Measurements from ENCODE around the gene TEX19.

The TEX19 gene

GRCh38 chr17:82318169-82318498 is 40.9 kb upstream of the TEX19 start:
- no peak overlapping the region for H3K56ac ChIP-seq (ENCODE audit: low read length)
- no peak overlapping the region for H3K9ac ChIP-seq (ENCODE audit: low read length)
- H3K4me3 ChIP-seq (ENCODE audit: low read length), result no peak overlapping the region
- no peak overlapping the region for H4K8ac ChIP-seq (ENCODE audit: low read depth, low read length)
- no peak overlapping the region for H2BK120ac ChIP-seq (ENCODE audit: low read depth, low read length)
- no peaks in the 10 kb centered on the region for H3K27me3 ChIP-seq (ENCODE audit: insufficient read depth, low read length, poor library complexity)
- H3K79me2 ChIP-seq (ENCODE audit: control insufficient read depth, insufficient read depth, low read length), result no peaks in the 10 kb centered on the region
- DNase-seq, result no peak
- no peaks in the 10 kb centered on the region for H3K79me1 ChIP-seq (ENCODE audit: low read length)
- no peak overlapping the region for H3K4me2 ChIP-seq (ENCODE audit: low read length)
- no peak overlapping the region for H3K23ac ChIP-seq (ENCODE audit: low read length)
- no peak overlapping the region for H2BK5ac ChIP-seq (ENCODE audit: low read length)
- no peak overlapping the region for H3K4ac ChIP-seq (ENCODE audit: low read depth, low read length)
- H3K27ac ChIP-seq (ENCODE audit: low read depth, low read length), result no peak overlapping the region
- no peak overlapping the region for H4K5ac ChIP-seq (ENCODE audit: low read length)
- no peak overlapping the region for H2BK15ac ChIP-seq (replicated peaks; ENCODE audit: low read depth)
- H2AK5ac ChIP-seq (ENCODE audit: low read length), result no peak overlapping the region
- H3K4me1 ChIP-seq (ENCODE audit: control insufficient read depth, low read depth, low read length), result no peaks in the 10 kb centered on the region
- H3K36me3 ChIP-seq (ENCODE audit: control insufficient read depth, insufficient read depth, low read length), result no peaks in the 10 kb centered on the region
- H3K18ac ChIP-seq (ENCODE audit: low read length), result no peak overlapping the region
- no CpG with 5 or more reads among the region's 20 CpGs for WGBS (ENCODE audit: extremely low coverage, insufficient coverage, low lambda C conversion rate)

DNA sequence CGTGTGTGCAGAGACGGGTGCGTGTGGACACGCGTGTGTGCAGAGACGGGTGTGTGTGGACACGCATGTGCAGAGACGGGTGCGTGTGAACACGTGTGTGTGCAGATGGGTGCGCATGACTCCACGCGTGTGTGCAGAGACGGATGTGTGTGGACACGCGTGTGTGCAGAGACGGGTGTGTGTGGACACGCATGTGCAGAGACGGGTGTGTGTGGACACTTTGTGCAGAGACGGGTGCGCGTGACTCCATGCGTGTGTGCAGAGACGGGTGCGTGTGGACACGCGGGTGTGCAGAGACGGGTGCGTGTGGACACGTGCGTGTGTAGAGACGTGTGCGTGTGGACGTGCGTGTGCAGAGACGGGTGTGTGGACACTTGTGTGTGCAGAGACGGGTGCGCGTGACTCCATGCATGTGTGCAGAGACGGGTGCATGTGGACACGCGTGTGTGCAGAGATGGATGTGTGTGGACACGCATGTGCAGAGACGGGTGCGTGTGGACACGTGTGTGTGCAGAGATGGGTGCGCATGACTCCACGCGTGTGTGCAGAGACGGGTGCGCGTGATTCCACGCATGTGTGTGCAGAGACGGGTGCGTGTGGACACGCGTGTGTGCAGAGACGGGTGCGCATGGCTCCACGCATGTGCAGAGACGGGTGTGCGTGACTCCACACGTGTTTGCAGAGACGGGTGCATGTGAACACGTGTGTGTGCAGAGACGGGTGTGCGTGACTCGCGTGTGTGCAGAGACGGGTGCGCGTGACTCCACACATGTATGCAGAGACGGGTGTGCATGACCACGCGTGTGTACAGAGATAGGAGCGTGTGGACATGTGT is 40.1 kb upstream of the TEX19 start:
- no peak overlapping the region for H3K27ac ChIP-seq (ENCODE audit: low read depth, low read length)
- H3K79me1 ChIP-seq (ENCODE audit: low read length), result no peaks in the 10 kb centered on the region
- no peak for DNase-seq
- no peak overlapping the region for H2BK5ac ChIP-seq (ENCODE audit: low read length)
- no peaks in the 10 kb centered on the region for H3K36me3 ChIP-seq (ENCODE audit: control insufficient read depth, insufficient read depth, low read length)
- WGBS (ENCODE audit: extremely low coverage, insufficient coverage, low lambda C conversion rate), result no CpG with 5 or more reads among the region's 76 CpGs
- no peak overlapping the region for H3K9ac ChIP-seq (ENCODE audit: low read length)
- no peaks in the 10 kb centered on the region for H3K27me3 ChIP-seq (ENCODE audit: insufficient read depth, low read length, poor library complexity)
- no peak overlapping the region for H2BK15ac ChIP-seq (replicated peaks; ENCODE audit: low read depth)
- no peak overlapping the region for H4K5ac ChIP-seq (ENCODE audit: low read length)
- no peak overlapping the region for H2AK5ac ChIP-seq (ENCODE audit: low read length)
- H2BK120ac ChIP-seq (ENCODE audit: low read depth, low read length), result no peak overlapping the region
- no peak overlapping the region for H3K56ac ChIP-seq (ENCODE audit: low read length)
- H4K8ac ChIP-seq (ENCODE audit: low read depth, low read length), result no peak overlapping the region
- H3K4ac ChIP-seq (ENCODE audit: low read depth, low read length), result no peak overlapping the region
- H3K4me2 ChIP-seq (ENCODE audit: low read length), result no peak overlapping the region
- no peak overlapping the region for H3K23ac ChIP-seq (ENCODE audit: low read length)
- H3K4me1 ChIP-seq (ENCODE audit: control insufficient read depth, low read depth, low read length), result no peaks in the 10 kb centered on the region
- H3K4me3 ChIP-seq (ENCODE audit: low read length), result no peak overlapping the region
- no peaks in the 10 kb centered on the region for H3K79me2 ChIP-seq (ENCODE audit: control insufficient read depth, insufficient read depth, low read length)
- no peak overlapping the region for H3K18ac ChIP-seq (ENCODE audit: low read length)

GRCh38 chr17:82319619-82320062 is 39.4 kb upstream of the TEX19 start:
- no peak overlapping the region for H2AK5ac ChIP-seq (ENCODE audit: low read length)
- no peak overlapping the region for H2BK120ac ChIP-seq (ENCODE audit: low read depth, low read length)
- no peak overlapping the region for H3K27ac ChIP-seq (ENCODE audit: low read depth, low read length)
- no peaks in the 10 kb centered on the region for H3K4me1 ChIP-seq (ENCODE audit: control insufficient read depth, low read depth, low read length)
- no peak overlapping the region for H3K4ac ChIP-seq (ENCODE audit: low read depth, low read length)
- no peak overlapping the region for H4K5ac ChIP-seq (ENCODE audit: low read length)
- DNase-seq, result no peak
- H3K27me3 ChIP-seq (ENCODE audit: insufficient read depth, low read length, poor library complexity), result no peaks in the 10 kb centered on the region
- H3K18ac ChIP-seq (ENCODE audit: low read length), result no peak overlapping the region
- no peaks in the 10 kb centered on the region for H3K79me1 ChIP-seq (ENCODE audit: low read length)
- no CpG with 5 or more reads among the region's 35 CpGs for WGBS (ENCODE audit: extremely low coverage, insufficient coverage, low lambda C conversion rate)
- no peak overlapping the region for H3K9ac ChIP-seq (ENCODE audit: low read length)
- no peak overlapping the region for H3K4me2 ChIP-seq (ENCODE audit: low read length)
- no peak overlapping the region for H2BK15ac ChIP-seq (replicated peaks; ENCODE audit: low read depth)
- no peak overlapping the region for H2BK5ac ChIP-seq (ENCODE audit: low read length)
- H3K79me2 ChIP-seq (ENCODE audit: control insufficient read depth, insufficient read depth, low read length), result no peaks in the 10 kb centered on the region
- H3K4me3 ChIP-seq (ENCODE audit: low read length), result no peak overlapping the region
- no peak overlapping the region for H3K23ac ChIP-seq (ENCODE audit: low read length)
- H3K36me3 ChIP-seq (ENCODE audit: control insufficient read depth, insufficient read depth, low read length), result no peaks in the 10 kb centered on the region
- H3K56ac ChIP-seq (ENCODE audit: low read length), result no peak overlapping the region
- no peak overlapping the region for H4K8ac ChIP-seq (ENCODE audit: low read depth, low read length)

DNA sequence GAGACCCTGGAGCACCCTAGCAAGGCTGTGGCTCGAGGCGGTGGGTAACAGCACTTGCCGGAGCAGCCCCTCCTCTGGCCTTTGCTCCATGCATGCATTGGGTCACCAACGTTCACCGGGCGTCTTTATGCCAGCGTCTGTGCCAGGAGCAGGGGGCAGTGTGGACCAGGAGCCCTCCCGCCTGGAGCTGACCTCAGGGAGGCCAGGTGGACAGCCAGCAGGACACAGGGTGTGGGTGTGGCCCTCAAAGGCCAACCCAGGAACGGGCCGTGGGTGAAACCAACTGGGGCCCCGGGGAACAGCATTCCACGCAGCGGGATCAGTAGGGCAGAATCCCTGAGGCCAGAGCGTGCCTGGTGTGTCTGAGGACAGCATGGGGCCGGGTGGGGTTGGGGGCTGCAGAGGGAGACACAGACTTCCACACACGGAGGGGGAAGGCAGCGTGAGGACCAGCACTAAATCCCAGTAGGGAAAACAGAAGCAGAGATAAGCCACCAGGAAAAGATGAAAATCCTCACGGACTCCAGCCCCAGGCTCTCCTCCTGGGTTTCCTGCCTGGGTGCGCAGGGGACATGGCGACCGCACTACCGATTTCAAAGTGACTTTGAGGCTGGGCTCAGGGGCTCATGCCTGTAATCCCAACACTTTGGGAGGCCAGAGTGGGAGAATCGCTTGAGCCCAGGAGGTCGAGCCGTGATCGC is 38.8 kb upstream of the TEX19 start:
- Histone ChIP-seq H3K27ac (ENCODE audit: low read depth, low read length) (no peak overlapping the region), H3K9ac (ENCODE audit: low read length) (no peak overlapping the region), H3K4me2 (ENCODE audit: low read length) (no peak overlapping the region), H2BK15ac (replicated peaks; ENCODE audit: low read depth) (no peak overlapping the region), H4K8ac (ENCODE audit: low read depth, low read length) (no peak overlapping the region), H3K79me1 (ENCODE audit: low read length) (no peaks in the 10 kb centered on the region), H3K4me3 (ENCODE audit: low read length) (no peak overlapping the region), H4K5ac (ENCODE audit: low read length) (no peak overlapping the region), H2BK120ac (ENCODE audit: low read depth, low read length) (no peak overlapping the region), H3K4me1 (ENCODE audit: control insufficient read depth, low read depth, low read length) (no peaks in the 10 kb centered on the region), H3K4ac (ENCODE audit: low read depth, low read length) (no peak overlapping the region), H2BK5ac (ENCODE audit: low read length) (no peak overlapping the region), H3K18ac (ENCODE audit: low read length) (no peak overlapping the region), H2AK5ac (ENCODE audit: low read length) (no peak overlapping the region), H3K23ac (ENCODE audit: low read length) (peak overlapping the region; percentile 3), H3K27me3 (ENCODE audit: insufficient read depth, low read length, poor library complexity) (no peaks in the 10 kb centered on the region), H3K79me2 (ENCODE audit: control insufficient read depth, insufficient read depth, low read length) (no peaks in the 10 kb centered on the region), H3K56ac (ENCODE audit: low read length) (no peak overlapping the region), H3K36me3 (ENCODE audit: control insufficient read depth, insufficient read depth, low read length) (no peaks in the 10 kb centered on the region)
- no CpG with 5 or more reads among the region's 26 CpGs for WGBS (ENCODE audit: extremely low coverage, insufficient coverage, low lambda C conversion rate)
- DNase-seq, result no peak

- H3K56ac ChIP-seq (ENCODE audit: low read length), result no peak overlapping the region
- H3K4me2 ChIP-seq (ENCODE audit: low read length), result no peak overlapping the region
These were observed 37.8 kb upstream of the TEX19 start for GRCh38 chr17:82320956-82321927.

More at GRCh38 chr17:82320956-82321927, 37.8 kb upstream of the TEX19 start:
- no peak overlapping the region for H2BK5ac ChIP-seq (ENCODE audit: low read length)
- H2BK15ac ChIP-seq (replicated peaks; ENCODE audit: low read depth), result no peak overlapping the region
- DNase-seq, result peak; percentile 14
- H3K79me2 ChIP-seq (ENCODE audit: control insufficient read depth, insufficient read depth, low read length), result no peaks in the 10 kb centered on the region
- H2BK120ac ChIP-seq (ENCODE audit: low read depth, low read length), result no peak overlapping the region
- no peak overlapping the region for H3K18ac ChIP-seq (ENCODE audit: low read length)
- no peak overlapping the region for H3K27ac ChIP-seq (ENCODE audit: low read depth, low read length)
- H3K79me1 ChIP-seq (ENCODE audit: low read length), result no peaks in the 10 kb centered on the region
- H2AK5ac ChIP-seq (ENCODE audit: low read length), result no peak overlapping the region
- H3K4ac ChIP-seq (ENCODE audit: low read depth, low read length), result no peak overlapping the region
- H3K36me3 ChIP-seq (ENCODE audit: control insufficient read depth, insufficient read depth, low read length), result no peaks in the 10 kb centered on the region
- H3K23ac ChIP-seq (ENCODE audit: low read length), result no peak overlapping the region
- H3K9ac ChIP-seq (ENCODE audit: low read length), result no peak overlapping the region
- no peak overlapping the region for H4K5ac ChIP-seq (ENCODE audit: low read length)
- H3K4me1 ChIP-seq (ENCODE audit: control insufficient read depth, low read depth, low read length), result no peaks in the 10 kb centered on the region
- no CpG with 5 or more reads among the region's 65 CpGs for WGBS (ENCODE audit: extremely low coverage, insufficient coverage, low lambda C conversion rate)
- H3K27me3 ChIP-seq (ENCODE audit: insufficient read depth, low read length, poor library complexity), result no peaks in the 10 kb centered on the region
- no peak overlapping the region for H4K8ac ChIP-seq (ENCODE audit: low read depth, low read length)
- no peak overlapping the region for H3K4me3 ChIP-seq (ENCODE audit: low read length)

All from mesendoderm (in vitro differentiated cells).